Measurements from ENCODE around the gene SECTM1.

Gene SECTM1

GRCh38 chr17:82313195-82314011 is 20.2 kb downstream of the SECTM1 start:
- H3K27ac Mint-ChIP-seq = no peak overlapping the region
- peaks cover 11% of the 10 kb centered on the region for H3K4me1 Mint-ChIP-seq
- no peak overlapping the region for H3K4me3 Mint-ChIP-seq
- H3K27me3 Mint-ChIP-seq (ENCODE audit: low read depth) = peaks cover 25% of the 10 kb centered on the region
- no peaks in the 10 kb centered on the region for H3K9me3 Mint-ChIP-seq
- no peaks in the 10 kb centered on the region for H3K36me3 Mint-ChIP-seq (ENCODE audit: low read depth)
- TF ChIP-seq CTCF (IDR thresholded peaks at IDR 0.05; ENCODE audit: unreplicated experiment in 3 of 3) = no peak

GRCh38 chr17:82311971-82312370 is 21.6 kb downstream of the SECTM1 start:
- peaks cover 16% of the 10 kb centered on the region for H3K4me1 Mint-ChIP-seq
- H3K27me3 Mint-ChIP-seq (ENCODE audit: low read depth) = peaks cover 23% of the 10 kb centered on the region
- no peaks in the 10 kb centered on the region for H3K9me3 Mint-ChIP-seq
- no peaks in the 10 kb centered on the region for H3K36me3 Mint-ChIP-seq (ENCODE audit: low read depth)
- no peak overlapping the region for H3K27ac Mint-ChIP-seq
- TF ChIP-seq CTCF (IDR thresholded peaks at IDR 0.05; ENCODE audit: unreplicated experiment in 3 of 3) = no peak
- H3K4me3 Mint-ChIP-seq = no peak overlapping the region

- Mint-ChIP-seq H3K27ac (no peak overlapping the region), H3K27me3 (ENCODE audit: low read depth) (peaks cover 15% of the 10 kb centered on the region), H3K4me3 (no peak overlapping the region), H3K4me1 (peaks cover 21% of the 10 kb centered on the region), H3K9me3 (no peaks in the 10 kb centered on the region), H3K36me3 (ENCODE audit: low read depth) (no peaks in the 10 kb centered on the region)
- no peak for TF ChIP-seq CTCF (IDR thresholded peaks at IDR 0.05; ENCODE audit: unreplicated experiment in 3 of 3)
Observed at GRCh38 chr17:82310877-82311276, 22.7 kb downstream of the SECTM1 start.

GRCh38 chr17:82309656-82310570 is 23.7 kb downstream of the SECTM1 start:
- no peaks in the 10 kb centered on the region for H3K36me3 Mint-ChIP-seq (ENCODE audit: low read depth)
- H3K27ac Mint-ChIP-seq = no peak overlapping the region
- no peak overlapping the region for H3K4me3 Mint-ChIP-seq
- H3K4me1 Mint-ChIP-seq = peaks cover 17% of the 10 kb centered on the region
- H3K9me3 Mint-ChIP-seq = no peaks in the 10 kb centered on the region
- no peak for TF ChIP-seq CTCF (IDR thresholded peaks at IDR 0.05; ENCODE audit: unreplicated experiment in 3 of 3)
- peaks cover 15% of the 10 kb centered on the region for H3K27me3 Mint-ChIP-seq (ENCODE audit: low read depth)

GRCh38 chr17:82305727-82306300 is 27.8 kb downstream of the SECTM1 start:
- Mint-ChIP-seq H3K27me3 (ENCODE audit: low read depth) (peaks cover 5% of the 10 kb centered on the region), H3K9me3 (no peaks in the 10 kb centered on the region), H3K4me1 (peaks cover 25% of the 10 kb centered on the region), H3K27ac (peak overlapping the region in 2 of 3 experiments; percentile 25 to 52), H3K4me3 (no peak overlapping the region), H3K36me3 (ENCODE audit: low read depth) (no peaks in the 10 kb centered on the region)
- no peak for TF ChIP-seq CTCF (IDR thresholded peaks at IDR 0.05; ENCODE audit: unreplicated experiment in 3 of 3)

All from nephron (organoid).